Caco-2 (cell line): ENCODE results near the gene RCOR3. TPM values are rescaled to one million over a fixed set of nuclear protein-coding genes. Genes with fewer than 3 reads are reported as not detected.

Experiments
- BruUV-seq: library from RNA; stranded (reverse); fragments of 400-500 nt; replicated peaks from 2 replicates; lab custom pipeline; 2021; lab: Mats Ljungman, UMichigan
- CTCF ChIA-PET: fragments of 300-600 bp; sonication (Branson Sonifier 250); formaldehyde crosslinking; loops from one replicate; lab custom pipeline; 2022; ENCODE audit warnings: antibody characterized with exemption; lab: Charles Lee
- POLR2A ChIA-PET: fragments of 300-600 bp; sonication (Branson Sonifier 250); formaldehyde crosslinking; loops from one replicate; lab custom pipeline; 2022; ENCODE audit warnings: antibody characterized with exemption; lab: Charles Lee
- DNase-seq, 2 experiments: peaks; one replicate each; pipeline versions ENCODE4 v3.0.0 to v3.0.0-alpha.2; 2020 to 2022
- H3K27me3 ChIP-seq: replicated peaks from 2 replicates; pipeline ENCODE4 v1.6.0; 2011; ENCODE audit warnings: low read length; ENCODE audit not compliant: control insufficient read depth, insufficient read depth
- H3K36me3 ChIP-seq: 2 replicates; pipeline ENCODE4 v1.5.1; 2011; ENCODE audit warnings: low read length; ENCODE audit not compliant: control insufficient read depth, insufficient read depth
- H3K4me1 ChIP-seq: fragments of 250-450 bp; sonication (Bioruptor Pico); 2 replicates; pipeline ENCODE4 v1.5.1; 2020; ENCODE audit warnings: mild to moderate bottlenecking
- H3K4me3 ChIP-seq: 2 replicates; pipeline ENCODE4 v1.5.1; 2011; ENCODE audit warnings: low read depth, mild to moderate bottlenecking, control low read depth, low read length
- H3K9me3 ChIP-seq: fragments of 250-450 bp; sonication (Bioruptor Pico); 2 replicates; pipeline ENCODE4 v1.5.1; 2020; ENCODE audit warnings: mild to moderate bottlenecking, moderate library complexity
- H3K27ac Mint-ChIP-seq: one replicate; pipeline ENCODE4 v1.8.0; 2022; ENCODE audit warnings: mixed read lengths; ENCODE audit not compliant: unreplicated experiment
- H3K27me3 Mint-ChIP-seq: one replicate; pipeline ENCODE4 v1.8.0; 2022; ENCODE audit warnings: mixed read lengths; ENCODE audit not compliant: insufficient read depth, unreplicated experiment
- H3K36me3 Mint-ChIP-seq: one replicate; pipeline ENCODE4 v1.8.0; 2022; ENCODE audit warnings: mild to moderate bottlenecking, mixed read lengths; ENCODE audit not compliant: insufficient read depth, unreplicated experiment
- H3K4me1 Mint-ChIP-seq: one replicate; pipeline ENCODE4 v1.8.0; 2022; ENCODE audit warnings: low read depth, mixed read lengths; ENCODE audit not compliant: unreplicated experiment
- H3K4me3 Mint-ChIP-seq: one replicate; pipeline ENCODE4 v1.8.0; 2022; ENCODE audit warnings: mild to moderate bottlenecking, moderate library complexity, mixed read lengths; ENCODE audit not compliant: unreplicated experiment
- H3K9me3 Mint-ChIP-seq: one replicate; pipeline ENCODE4 v1.8.0; 2022; ENCODE audit warnings: mixed read lengths; ENCODE audit not compliant: unreplicated experiment
- intact Hi-C: fragments of 100-400 bp; cut with micrococcal nuclease; formaldehyde crosslinking; loops from one replicate; pipeline ENCODE4 v1.10.0; 2022; ENCODE audit not compliant: unreplicated experiment
- total RNA-seq: library from RNA; stranded (reverse); gene quantifications from 2 replicates; pipeline ENCODE4 v1.2.3, GENCODE V29; 2022
- TF ChIP-seq, protein P1 (sequence below), 2 experiments: fragments of 200-600 bp in 1 of 2; IDR thresholded peaks; 1 replicate in 1 of 2; 2 replicates in 1 of 2; pipeline versions ENCODE4 v1.5.1 to v1.8.0; 2011 to 2022; ENCODE audit warnings: antibody characterized with exemption in 1 of 2, control low read depth in 1 of 2, inconsistent platforms in 1 of 2, low read depth in 1 of 2, low read length in 1 of 2, mild to moderate bottlenecking in 1 of 2, moderate library complexity in 1 of 2; ENCODE audit not compliant: insufficient read depth in 1 of 2, severe bottlenecking in 1 of 2, unreplicated experiment in 1 of 2

Gene RCOR3
- total RNA-seq, 1 experiment from 2014 or later, result 42.3 TPM

DNA sequence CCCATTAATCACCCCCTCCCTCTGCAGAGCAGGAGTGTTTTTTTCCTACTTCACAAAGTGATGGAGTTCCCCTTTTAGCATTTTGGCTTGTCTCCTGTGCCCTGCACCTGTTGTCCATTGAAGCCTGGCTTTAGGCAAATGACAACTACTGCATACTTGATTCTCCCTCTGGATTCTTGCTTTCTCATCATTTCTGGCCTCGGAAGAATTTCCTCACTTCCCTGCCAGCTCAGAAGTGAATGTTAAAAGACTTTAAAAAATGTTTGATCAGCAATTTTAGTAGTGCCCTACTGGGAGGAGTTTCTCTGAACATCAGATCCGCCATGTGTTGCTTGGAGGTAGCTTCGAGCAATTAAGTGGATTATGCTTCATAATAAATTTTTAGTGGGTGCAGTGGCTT is 28.1 kb downstream of the RCOR3 start:
- CTCF ChIA-PET, result no interaction called here
- H3K36me3 Mint-ChIP-seq, result peaks cover 42% of the 10 kb centered on the region
- no peaks in the 10 kb centered on the region for H3K9me3 Mint-ChIP-seq
- H3K4me3 Mint-ChIP-seq, result no peak overlapping the region
- Histone ChIP-seq H3K27me3 (no peaks in the 10 kb centered on the region), H3K36me3 (peaks cover 2% of the 10 kb centered on the region; the same call in 1 of the 2 replicates), H3K4me1 (no peaks in the 10 kb centered on the region), H3K4me3 (no peak overlapping the region), H3K9me3 (no peaks in the 10 kb centered on the region)
- intact Hi-C loops, result no loop called here
- no peaks in the 10 kb centered on the region for H3K4me1 Mint-ChIP-seq
- no peaks in the 10 kb centered on the region for H3K27me3 Mint-ChIP-seq
- H3K27ac Mint-ChIP-seq, result no peak overlapping the region
- TF ChIP-seq, protein P1, sequence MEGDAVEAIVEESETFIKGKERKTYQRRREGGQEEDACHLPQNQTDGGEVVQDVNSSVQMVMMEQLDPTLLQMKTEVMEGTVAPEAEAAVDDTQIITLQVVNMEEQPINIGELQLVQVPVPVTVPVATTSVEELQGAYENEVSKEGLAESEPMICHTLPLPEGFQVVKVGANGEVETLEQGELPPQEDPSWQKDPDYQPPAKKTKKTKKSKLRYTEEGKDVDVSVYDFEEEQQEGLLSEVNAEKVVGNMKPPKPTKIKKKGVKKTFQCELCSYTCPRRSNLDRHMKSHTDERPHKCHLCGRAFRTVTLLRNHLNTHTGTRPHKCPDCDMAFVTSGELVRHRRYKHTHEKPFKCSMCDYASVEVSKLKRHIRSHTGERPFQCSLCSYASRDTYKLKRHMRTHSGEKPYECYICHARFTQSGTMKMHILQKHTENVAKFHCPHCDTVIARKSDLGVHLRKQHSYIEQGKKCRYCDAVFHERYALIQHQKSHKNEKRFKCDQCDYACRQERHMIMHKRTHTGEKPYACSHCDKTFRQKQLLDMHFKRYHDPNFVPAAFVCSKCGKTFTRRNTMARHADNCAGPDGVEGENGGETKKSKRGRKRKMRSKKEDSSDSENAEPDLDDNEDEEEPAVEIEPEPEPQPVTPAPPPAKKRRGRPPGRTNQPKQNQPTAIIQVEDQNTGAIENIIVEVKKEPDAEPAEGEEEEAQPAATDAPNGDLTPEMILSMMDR (IDR thresholded peaks at IDR 0.05; ENCODE audit: insufficient read depth in 1 of 2, low read depth in 1 of 2, low read length in 1 of 2, severe bottlenecking in 1 of 2, unreplicated experiment in 1 of 2), result no peak
- no TSS peak for BruUV-seq
- DNase-seq, result no peak
- POLR2A ChIA-PET, result no interaction called here

GRCh38 chr1:211292411-211292810 is 33.2 kb downstream of the RCOR3 start:
- Mint-ChIP-seq H3K27me3 (no peaks in the 10 kb centered on the region), H3K4me3 (no peak overlapping the region), H3K27ac (no peak overlapping the region), H3K9me3 (no peaks in the 10 kb centered on the region), H3K36me3 (peaks cover 33% of the 10 kb centered on the region), H3K4me1 (no peaks in the 10 kb centered on the region)
- ChIA-PET POLR2A (no interaction called here), CTCF (no interaction called here)
- Histone ChIP-seq H3K36me3 (no peaks in the 10 kb centered on the region), H3K4me1 (no peaks in the 10 kb centered on the region), H3K9me3 (no peaks in the 10 kb centered on the region), H3K4me3 (no peak overlapping the region), H3K27me3 (no peaks in the 10 kb centered on the region)
- no TSS peak for BruUV-seq
- intact Hi-C loops, result no loop called here
- TF ChIP-seq, protein P1 (IDR thresholded peaks at IDR 0.05; ENCODE audit: insufficient read depth in 1 of 2, low read depth in 1 of 2, low read length in 1 of 2, severe bottlenecking in 1 of 2, unreplicated experiment in 1 of 2), result no peak
- DNase-seq, result no peak

DNA sequence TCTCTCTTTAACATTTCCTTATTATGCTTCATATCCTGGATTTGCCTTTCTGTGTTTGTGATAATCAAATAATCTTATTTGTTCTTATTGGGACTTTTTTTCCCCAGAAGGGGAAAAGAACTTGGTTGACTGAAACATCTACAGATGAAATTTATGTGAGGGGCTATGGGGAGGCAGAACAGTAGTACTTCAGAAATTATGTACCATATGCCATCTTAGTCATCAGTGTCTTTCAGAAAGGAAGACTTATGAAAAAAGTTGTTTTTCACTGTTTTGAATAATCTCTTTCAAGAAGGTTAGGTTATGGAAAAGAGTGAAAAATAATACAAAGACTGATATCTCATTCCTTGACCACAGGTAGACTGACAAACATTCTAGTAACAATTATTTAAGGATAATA is 37.2 kb downstream of the RCOR3 start:
- H3K36me3 Mint-ChIP-seq, result peaks cover 23% of the 10 kb centered on the region
- H3K4me1 Mint-ChIP-seq, result no peaks in the 10 kb centered on the region
- Histone ChIP-seq H3K4me3 (no peak overlapping the region), H3K27me3 (no peaks in the 10 kb centered on the region), H3K36me3 (no peaks in the 10 kb centered on the region), H3K4me1 (no peaks in the 10 kb centered on the region), H3K9me3 (no peaks in the 10 kb centered on the region)
- BruUV-seq, result no TSS peak
- no peak overlapping the region for H3K4me3 Mint-ChIP-seq
- ChIA-PET POLR2A (no interaction called here), CTCF (no interaction called here)
- no peak overlapping the region for H3K27ac Mint-ChIP-seq
- H3K9me3 Mint-ChIP-seq, result no peaks in the 10 kb centered on the region
- TF ChIP-seq, protein P1 (IDR thresholded peaks at IDR 0.05; ENCODE audit: insufficient read depth in 1 of 2, low read depth in 1 of 2, low read length in 1 of 2, severe bottlenecking in 1 of 2, unreplicated experiment in 1 of 2), result no peak
- H3K27me3 Mint-ChIP-seq, result no peaks in the 10 kb centered on the region
- DNase-seq, result no peak
- intact Hi-C loops, result no loop called here
